WERI-Rb-1 (cell line): ENCODE data around the gene TMTC1.

Experiments used
- DNase-seq: peaks from one replicate; pipeline ENCODE4 v3.0.0-alpha.2; 2020
- H3K27ac ChIP-seq: fragments of 250-450 bp; sonication (Bioruptor Pico); 2 replicates; pipeline ENCODE4 v1.5.1; 2020; ENCODE audit warnings: mild to moderate bottlenecking, moderate library complexity
- H3K27me3 ChIP-seq: fragments of 250-450 bp; sonication (Bioruptor Pico); 2 replicates; pipeline ENCODE4 v1.5.1; 2021; ENCODE audit warnings: mild to moderate bottlenecking, low read depth, moderate library complexity; ENCODE audit not compliant: insufficient read depth, severe bottlenecking
- H3K36me3 ChIP-seq: fragments of 250-450 bp; sonication (Bioruptor Pico); 2 replicates; pipeline ENCODE4 v1.5.1; 2020; ENCODE audit warnings: mild to moderate bottlenecking, moderate library complexity
- H3K4me3 ChIP-seq: 2 replicates; pipeline ENCODE4 v1.5.1; 2011; ENCODE audit warnings: low read depth, mild to moderate bottlenecking, control low read depth, low read length
- H3K9me3 ChIP-seq: fragments of 250-450 bp; sonication (Bioruptor Pico); 2 replicates; pipeline ENCODE4 v1.5.1; 2021; ENCODE audit warnings: mild to moderate bottlenecking, moderate library complexity; ENCODE audit not compliant: severe bottlenecking
- CTCF ChIP-seq: IDR thresholded peaks from 2 replicates; pipeline ENCODE4 v1.5.1; 2011; ENCODE audit warnings: low read depth, mild to moderate bottlenecking, control low read depth, inconsistent platforms, low read length

The TMTC1 gene

GRCh38 chr12:29544428-29545101, 239.2 kb downstream of the TMTC1 start:
- no peak for DNase-seq
- Histone ChIP-seq H3K4me3 (no peak overlapping the region), H3K27ac (no peak overlapping the region), H3K9me3 (no peaks in the 10 kb centered on the region), H3K36me3 (no peaks in the 10 kb centered on the region), H3K27me3 (no peaks in the 10 kb centered on the region)
- no peak for TF ChIP-seq CTCF

DNA sequence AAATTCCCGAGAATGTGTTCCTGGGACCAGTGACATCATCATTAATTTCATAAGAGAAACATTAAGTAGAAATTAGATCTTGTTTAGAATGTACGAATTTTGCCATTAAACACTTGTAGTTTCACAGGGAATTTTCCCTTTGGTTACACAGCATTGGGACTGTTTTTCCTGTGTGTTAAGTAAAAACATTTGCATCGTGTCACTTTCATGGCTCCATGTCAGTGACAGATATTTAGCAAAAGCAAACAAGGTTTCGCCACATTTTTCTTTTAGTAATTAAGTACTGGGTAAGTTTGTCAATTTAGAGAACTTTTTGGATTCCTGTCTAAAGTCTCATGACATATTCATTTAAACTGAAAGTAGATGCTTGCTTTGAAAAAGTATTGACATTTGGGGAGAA, 240.7 kb downstream of the TMTC1 start:
- H3K36me3 ChIP-seq = no peaks in the 10 kb centered on the region
- TF ChIP-seq CTCF = no peak

DNA sequence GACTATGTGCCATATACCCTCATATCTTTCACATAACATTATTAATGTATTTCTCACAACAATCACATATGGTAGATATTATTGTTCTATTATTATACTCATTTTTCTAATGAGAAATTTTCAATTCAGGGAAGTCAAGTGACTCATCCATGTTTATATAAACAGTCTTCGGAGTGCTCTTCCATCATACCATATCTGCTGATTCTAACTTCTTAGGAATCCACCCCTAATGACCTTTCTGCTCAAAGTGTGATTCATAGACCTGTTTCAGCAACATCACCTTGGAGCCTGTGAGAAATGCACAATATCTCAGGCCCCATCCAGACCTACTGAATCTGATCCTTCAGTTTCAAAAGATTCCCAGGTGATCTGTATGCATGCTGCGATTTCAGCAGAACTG, 246.4 kb downstream of the TMTC1 start:
- Histone ChIP-seq H3K9me3 (no peaks in the 10 kb centered on the region), H3K36me3 (no peaks in the 10 kb centered on the region), H3K27me3 (no peaks in the 10 kb centered on the region), H3K4me3 (no peak overlapping the region), H3K27ac (no peak overlapping the region)
- DNase-seq = no peak
- no peak for TF ChIP-seq CTCF

More for the DNA sequence above, 240.7 kb downstream of the TMTC1 start:
- H3K9me3 ChIP-seq = no peaks in the 10 kb centered on the region
- no peak for DNase-seq
- no peaks in the 10 kb centered on the region for H3K27me3 ChIP-seq
- H3K4me3 ChIP-seq = no peak overlapping the region
- H3K27ac ChIP-seq = no peak overlapping the region

GRCh38 chr12:29534935-29535334, 248.8 kb downstream of the TMTC1 start:
- no peak for TF ChIP-seq CTCF
- H3K27me3 ChIP-seq = no peaks in the 10 kb centered on the region

GRCh38 chr12:29533815-29534489, 249.8 kb downstream of the TMTC1 start:
- Histone ChIP-seq H3K36me3 (no peaks in the 10 kb centered on the region), H3K9me3 (no peaks in the 10 kb centered on the region), H3K27me3 (no peaks in the 10 kb centered on the region), H3K4me3 (no peak overlapping the region), H3K27ac (no peak overlapping the region)
- no peak for DNase-seq
- no peak for TF ChIP-seq CTCF

More at GRCh38 chr12:29534935-29535334, 248.8 kb downstream of the TMTC1 start:
- no peaks in the 10 kb centered on the region for H3K9me3 ChIP-seq
- no peak overlapping the region for H3K4me3 ChIP-seq
- no peak overlapping the region for H3K27ac ChIP-seq
- no peaks in the 10 kb centered on the region for H3K36me3 ChIP-seq
- no peak for DNase-seq
